GM18520 (cell line): ENCODE results near the gene CHIT1.
"Not testable (repeated sequence)": the region's sequence is repeated elsewhere in the genome, so short reads cannot be mapped to it uniquely, and the experiment has no call there.

ENCODE experiments used
- ATAC-seq: cut with Tn5 transposase; IDR thresholded peaks from one replicate; pipeline ENCODE4 v1.9.1; 2021; ENCODE audit not compliant: unreplicated experiment

The CHIT1 gene

DNA sequence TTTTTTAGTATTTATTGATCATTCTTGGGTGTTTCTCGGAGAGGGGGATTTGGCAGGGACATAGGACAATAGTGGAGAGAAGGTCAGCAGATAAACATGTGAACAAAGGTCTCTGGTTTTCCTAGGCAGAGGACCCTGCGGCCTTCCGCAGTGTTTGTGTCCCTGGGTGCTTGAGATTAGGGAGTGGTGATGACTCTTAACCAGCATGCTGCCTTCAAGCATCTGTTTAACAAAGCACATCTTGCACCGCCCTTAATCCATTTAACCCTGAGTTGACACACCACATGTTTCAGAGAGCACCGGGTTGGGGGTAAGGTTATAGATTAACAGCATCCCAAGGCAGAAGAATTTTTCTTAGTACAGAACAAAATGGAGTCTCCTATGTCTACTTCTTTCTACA, 36.7 kb upstream of the CHIT1 start:
- not testable (repeated sequence) for ATAC-seq

GRCh38 chr1:203265541-203265940, 36.1 kb upstream of the CHIT1 start:
- ATAC-seq = no peak

GRCh38 chr1:203264052-203264501, 34.6 kb upstream of the CHIT1 start:
- no peak for ATAC-seq

- ATAC-seq = no peak
Measured at GRCh38 chr1:203263496-203263895, 34.0 kb upstream of the CHIT1 start.

DNA sequence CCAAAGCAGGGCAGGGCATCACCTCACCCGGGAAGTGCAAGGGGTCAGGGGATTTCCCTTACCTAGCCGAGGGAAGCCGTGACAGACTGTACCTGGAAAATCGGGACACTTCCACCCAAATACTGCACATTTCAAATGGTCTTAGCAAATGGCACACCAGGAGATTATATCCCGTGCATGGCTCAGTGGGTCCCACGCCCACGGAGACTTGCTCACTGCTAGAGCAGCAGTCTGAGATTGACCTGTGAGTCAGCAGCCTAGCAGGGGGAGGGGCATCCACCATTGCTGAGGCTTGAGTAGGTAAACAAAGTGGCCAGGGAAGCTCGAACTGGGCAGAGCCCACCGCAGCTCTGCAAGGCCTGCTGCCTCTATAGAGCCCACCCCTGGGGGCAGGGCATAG, 27.2 kb upstream of the CHIT1 start:
- not testable (repeated sequence) for ATAC-seq

DNA sequence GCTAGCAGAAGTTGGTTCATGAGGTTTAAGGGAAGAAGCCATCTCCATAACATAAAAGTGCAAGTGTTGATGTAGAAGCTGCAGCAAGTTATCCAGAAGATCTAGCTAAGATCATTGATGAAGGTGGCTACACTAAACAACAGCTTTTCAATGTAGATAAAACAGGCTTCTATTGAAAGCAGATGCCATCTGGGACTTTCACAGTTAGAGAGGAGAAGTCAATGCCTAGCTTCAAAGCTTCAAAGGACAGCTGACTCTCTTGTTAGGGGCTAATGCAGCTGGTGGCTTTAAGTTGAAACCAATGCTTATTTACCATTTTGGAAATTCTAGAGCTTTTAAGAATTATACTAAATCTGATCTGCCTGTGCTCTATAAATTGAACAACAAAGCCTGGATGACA, 25.3 kb upstream of the CHIT1 start:
- ATAC-seq = not testable (repeated sequence)

DNA sequence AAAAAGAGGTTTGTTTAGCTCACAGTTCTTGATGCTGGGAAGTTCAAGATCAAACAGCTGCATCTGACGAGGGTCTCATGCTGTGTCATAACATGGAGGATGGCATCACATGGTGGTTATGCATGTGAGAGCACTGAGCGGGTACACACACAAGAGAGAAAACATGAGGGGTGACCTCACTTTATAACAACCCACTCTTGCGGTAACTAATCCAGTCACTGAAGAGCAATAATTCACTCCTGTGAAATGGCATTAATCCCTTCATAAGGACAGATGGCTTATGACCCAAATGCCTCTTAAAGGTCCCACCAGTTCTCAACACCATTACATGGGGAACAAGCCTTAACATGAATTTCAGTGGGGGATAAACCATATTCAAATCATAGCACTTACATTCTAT, 23.2 kb upstream of the CHIT1 start:
- no peak for ATAC-seq

DNA sequence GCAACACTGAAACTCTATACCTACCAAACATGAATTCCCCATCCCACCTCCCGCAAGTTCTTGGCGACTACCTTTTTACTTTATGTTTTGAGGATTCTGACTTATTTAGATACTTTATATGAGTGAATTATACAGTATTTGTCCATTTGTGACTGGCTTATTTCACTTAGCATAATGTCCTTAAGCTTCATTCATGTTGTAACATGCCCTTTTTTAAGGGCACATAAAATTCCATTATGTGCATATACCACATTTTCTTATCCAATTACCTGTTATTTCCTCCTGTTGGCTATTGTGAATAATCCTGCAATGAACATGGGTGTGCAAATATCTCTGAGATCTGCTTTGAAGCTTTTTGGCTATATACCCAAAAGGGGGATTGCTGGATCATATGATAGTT, 22.0 kb upstream of the CHIT1 start:
- ATAC-seq = no peak

GRCh38 chr1:203250911-203251310, 21.4 kb upstream of the CHIT1 start:
- ATAC-seq = no peak

- ATAC-seq = no peak
Measured at GRCh38 chr1:203244776-203245175, 15.3 kb upstream of the CHIT1 start.

GRCh38 chr1:203241708-203242107, 12.2 kb upstream of the CHIT1 start:
- ATAC-seq = not testable (repeated sequence)

GRCh38 chr1:203239526-203240305, 10.2 kb upstream of the CHIT1 start:
- no peak for ATAC-seq

- ATAC-seq = no peak
Measured at GRCh38 chr1:203239081-203239480, 9.6 kb upstream of the CHIT1 start.

DNA sequence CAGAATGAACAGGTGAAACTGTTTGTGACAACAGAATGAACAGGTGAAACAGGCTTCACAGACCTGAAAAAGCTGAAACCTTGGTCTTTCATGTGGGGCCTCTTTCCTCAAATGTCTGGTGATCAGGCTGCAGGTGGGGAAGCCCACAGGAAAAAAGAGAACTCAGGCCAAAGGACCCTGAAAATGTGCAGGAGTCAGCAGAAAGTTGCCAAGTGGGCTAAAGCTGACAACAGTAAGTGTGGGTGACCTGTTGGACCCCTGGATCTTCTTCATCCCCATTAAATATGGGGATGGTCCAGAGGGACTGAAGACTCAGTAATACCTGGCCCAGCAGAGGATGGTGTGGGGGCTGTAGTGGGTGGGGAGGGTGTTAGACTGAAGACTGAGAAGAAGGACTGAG, 9.1 kb upstream of the CHIT1 start:
- no peak for ATAC-seq

- ATAC-seq = not testable (repeated sequence)
Measured at GRCh38 chr1:203234901-203235300, 5.4 kb upstream of the CHIT1 start.

DNA sequence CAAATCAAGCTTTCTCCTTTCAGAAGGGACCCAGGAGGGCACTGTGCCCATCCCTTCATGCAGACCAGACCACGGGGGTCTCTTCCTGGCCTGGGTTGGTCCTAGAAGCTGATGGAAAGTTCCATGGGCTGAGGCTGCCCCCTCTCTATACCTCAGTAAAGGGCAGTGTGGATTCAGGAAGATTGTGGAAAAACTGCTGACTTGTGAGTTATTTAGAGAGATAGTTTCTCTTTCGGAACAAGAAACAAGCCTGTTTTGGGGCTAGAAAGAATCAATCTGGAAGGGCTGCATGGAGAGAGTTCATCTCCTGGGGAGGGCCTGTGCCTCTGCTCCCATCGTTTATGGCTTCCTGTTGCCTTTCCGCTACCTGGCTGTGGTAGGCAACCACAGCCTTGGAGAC, 803 bp downstream of the CHIT1 start:
- no peak for ATAC-seq

- no peak for ATAC-seq
Measured at GRCh38 chr1:203227371-203228083, 1.9 kb downstream of the CHIT1 start.

- no peak for ATAC-seq
Measured at GRCh38 chr1:203225071-203225470, 4.4 kb downstream of the CHIT1 start.

DNA sequence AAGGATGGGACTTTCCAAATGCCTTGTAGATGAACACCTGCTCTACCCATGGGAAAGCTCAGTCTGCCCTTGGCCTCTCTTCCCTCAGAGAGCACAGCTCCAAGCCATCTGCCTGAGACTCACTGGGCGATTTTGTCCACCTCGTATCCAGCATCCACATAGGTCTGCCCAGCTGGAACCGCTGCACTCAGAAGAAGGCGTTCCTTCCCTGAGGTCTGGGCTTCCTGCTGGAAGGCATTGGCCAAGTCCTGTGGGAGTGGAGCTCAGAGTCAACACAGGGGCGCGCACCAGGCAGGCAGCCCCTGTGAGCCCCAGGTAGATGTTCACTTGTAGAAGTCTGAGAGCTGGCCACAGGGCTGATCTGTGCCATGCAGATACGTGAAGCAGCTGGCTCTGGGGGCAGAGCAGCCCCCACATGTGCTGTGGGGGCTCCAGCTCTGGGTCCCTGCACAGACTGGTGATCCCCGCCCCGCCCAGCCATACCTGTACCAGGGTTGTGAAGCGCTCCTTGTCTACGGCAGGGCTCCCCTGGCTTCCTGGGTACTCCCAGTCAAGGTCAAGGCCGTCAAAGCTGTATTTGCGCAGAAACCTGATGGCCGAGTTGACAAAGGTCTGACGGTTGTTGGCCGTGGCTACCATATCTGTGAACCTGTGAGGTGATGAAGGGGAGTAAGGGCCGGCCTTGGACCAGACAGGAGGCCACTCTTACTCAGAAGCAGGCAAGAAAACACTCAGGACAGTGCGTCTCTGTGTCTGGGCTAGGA, 6.3 kb downstream of the CHIT1 start:
- ATAC-seq = no peak

GRCh38 chr1:203219934-203220333, 9.5 kb downstream of the CHIT1 start:
- no peak for ATAC-seq

DNA sequence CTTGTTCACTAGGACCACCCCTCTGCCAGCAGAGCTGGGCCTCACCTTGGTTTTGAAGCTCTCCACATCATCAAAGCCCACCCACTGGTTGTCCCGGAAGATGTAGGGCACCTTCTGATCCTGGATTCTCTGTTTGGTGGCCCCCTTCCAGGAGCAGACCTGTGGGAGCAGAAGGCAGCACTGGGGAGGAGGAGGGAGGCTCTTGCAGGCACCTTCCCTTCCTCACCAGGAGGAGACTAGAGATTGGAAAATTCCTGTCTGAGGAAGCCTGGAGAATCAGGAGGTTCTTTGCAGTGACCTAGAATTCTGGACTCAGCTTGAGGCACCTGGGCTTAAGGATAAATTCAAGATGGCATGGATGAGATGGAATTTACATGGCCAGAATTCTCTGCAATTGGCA, 10.3 kb downstream of the CHIT1 start:
- ATAC-seq = no peak

DNA sequence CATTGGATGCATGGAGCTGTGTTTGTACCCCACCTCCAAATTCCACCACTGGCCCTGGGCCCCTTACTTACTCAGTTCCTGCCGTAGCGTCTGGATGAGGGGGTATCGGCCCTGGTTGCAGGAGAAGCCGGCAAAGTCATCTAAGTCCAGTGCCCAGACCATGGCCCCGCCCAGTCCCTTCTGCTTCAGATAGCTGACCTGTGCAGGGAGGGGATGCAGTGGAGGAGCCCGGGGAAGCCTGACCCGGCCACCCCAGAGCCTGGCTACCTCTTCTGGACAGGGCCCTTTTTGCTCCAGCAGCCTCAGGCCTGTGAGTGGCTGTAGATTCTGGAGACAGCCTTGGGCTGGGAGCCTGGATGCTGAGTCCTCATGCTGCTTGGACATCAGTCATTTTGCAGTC, 11.8 kb downstream of the CHIT1 start:
- no peak for ATAC-seq
